Endothelial cell (in vitro differentiated cells): ENCODE data around the gene PHYH. TPM values are rescaled to one million over a fixed set of nuclear protein-coding genes. Genes with fewer than 3 reads are reported as not detected.
"Not testable (repeated sequence)": the region's sequence is repeated elsewhere in the genome, so short reads cannot be mapped to it uniquely, and the experiment has no call there.

ENCODE experiments used
- DNase-seq: peaks from one replicate; pipeline ENCODE4 v3.0.0; 2021; ENCODE audit warnings: low spot score
- H3K27ac Mint-ChIP-seq: one replicate; pipeline ENCODE4 v1.8.0; 2021; ENCODE audit warnings: mixed read lengths, inconsistent platforms; ENCODE audit not compliant: unreplicated experiment
- H3K27me3 Mint-ChIP-seq: one replicate; pipeline ENCODE4 v1.8.0; 2021; ENCODE audit warnings: mild to moderate bottlenecking, moderate library complexity, mixed read lengths, inconsistent platforms; ENCODE audit not compliant: unreplicated experiment
- H3K36me3 Mint-ChIP-seq: one replicate; pipeline ENCODE4 v1.8.0; 2021; ENCODE audit warnings: mild to moderate bottlenecking, low read depth, mixed read lengths, inconsistent platforms; ENCODE audit not compliant: unreplicated experiment
- H3K4me1 Mint-ChIP-seq: one replicate; pipeline ENCODE4 v1.8.0; 2021; ENCODE audit warnings: mild to moderate bottlenecking, mixed read lengths, inconsistent platforms; ENCODE audit not compliant: unreplicated experiment
- H3K4me3 Mint-ChIP-seq: one replicate; pipeline ENCODE4 v1.8.0; 2021; ENCODE audit warnings: mild to moderate bottlenecking, mixed read lengths, inconsistent platforms; ENCODE audit not compliant: unreplicated experiment
- H3K9me3 Mint-ChIP-seq: one replicate; pipeline ENCODE4 v1.8.0; 2021; ENCODE audit warnings: mixed read lengths, inconsistent platforms; ENCODE audit not compliant: unreplicated experiment
- total RNA-seq: library from RNA; stranded (reverse); fragmentation: NEBNext Ultra II Directional; extraction: Animal tissue kit (Norgen Biotek cat#: 25700); gene quantifications from one replicate; pipeline ENCODE4 v1.2.1, GENCODE V29; 2021; ENCODE audit not compliant: unreplicated experiment
- TF ChIP-seq, protein P1 (sequence below): fragments of 200-600 bp; sonication (generic); IDR thresholded peaks from one replicate; pipeline ENCODE4 v1.5.0; 2021; ENCODE audit warnings: antibody characterized with exemption; ENCODE audit not compliant: unreplicated experiment

Gene PHYH
- total RNA-seq, 1 donor from 2014 or later, result 10.2 TPM

DNA sequence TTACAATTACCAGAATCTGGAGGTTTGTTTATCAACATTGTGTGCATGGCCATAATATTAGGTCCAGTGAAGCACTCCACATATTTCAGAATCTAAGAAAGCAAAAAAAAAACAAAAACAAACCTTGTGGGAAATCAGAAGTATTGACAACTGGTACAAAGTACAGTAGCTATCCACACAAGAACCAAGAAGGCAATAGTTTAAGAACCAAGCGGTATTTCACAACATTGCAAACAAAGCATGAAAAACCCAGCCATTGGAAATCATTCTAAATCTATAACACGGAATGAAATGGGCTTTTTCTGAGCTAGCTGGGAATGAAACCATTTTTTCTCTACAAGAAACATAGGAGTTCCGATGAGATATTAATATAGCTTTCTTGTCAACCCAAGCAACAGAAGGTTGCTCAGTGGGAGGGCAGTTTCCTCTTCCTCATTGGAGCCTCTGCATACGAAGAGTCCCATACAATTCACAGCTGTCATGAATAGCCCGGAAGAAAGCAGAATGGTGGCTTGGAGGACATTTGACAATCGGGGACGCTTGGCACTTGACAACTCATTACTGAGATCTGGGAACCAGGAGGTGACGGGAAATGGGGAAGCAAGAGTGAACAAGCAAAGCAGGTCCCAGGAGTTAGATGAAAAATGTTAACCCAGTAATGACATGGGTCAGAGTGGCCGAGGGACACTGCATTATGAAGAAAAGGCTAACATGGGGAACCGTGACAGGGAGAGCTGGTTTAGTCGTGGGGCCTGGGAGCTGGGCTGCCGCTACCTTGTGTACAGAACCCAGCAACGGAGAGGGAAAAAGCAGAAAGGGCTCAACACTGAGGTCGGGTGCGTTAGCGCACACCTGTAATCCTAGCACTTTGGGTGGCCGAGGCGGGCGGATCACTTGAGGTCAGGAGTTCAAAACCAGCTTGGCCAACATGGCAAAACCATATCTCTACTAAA lies 7.8 kb downstream of the PHYH start:
- peaks cover 4% of the 10 kb centered on the region for H3K9me3 Mint-ChIP-seq
- DNase-seq, result no peak
- peaks cover 1% of the 10 kb centered on the region for H3K27me3 Mint-ChIP-seq
- peaks cover 4% of the 10 kb centered on the region for H3K36me3 Mint-ChIP-seq
- H3K4me1 Mint-ChIP-seq, result no peaks in the 10 kb centered on the region
- no peak overlapping the region for H3K4me3 Mint-ChIP-seq
- H3K27ac Mint-ChIP-seq, result no peak overlapping the region
- TF ChIP-seq, protein P1, sequence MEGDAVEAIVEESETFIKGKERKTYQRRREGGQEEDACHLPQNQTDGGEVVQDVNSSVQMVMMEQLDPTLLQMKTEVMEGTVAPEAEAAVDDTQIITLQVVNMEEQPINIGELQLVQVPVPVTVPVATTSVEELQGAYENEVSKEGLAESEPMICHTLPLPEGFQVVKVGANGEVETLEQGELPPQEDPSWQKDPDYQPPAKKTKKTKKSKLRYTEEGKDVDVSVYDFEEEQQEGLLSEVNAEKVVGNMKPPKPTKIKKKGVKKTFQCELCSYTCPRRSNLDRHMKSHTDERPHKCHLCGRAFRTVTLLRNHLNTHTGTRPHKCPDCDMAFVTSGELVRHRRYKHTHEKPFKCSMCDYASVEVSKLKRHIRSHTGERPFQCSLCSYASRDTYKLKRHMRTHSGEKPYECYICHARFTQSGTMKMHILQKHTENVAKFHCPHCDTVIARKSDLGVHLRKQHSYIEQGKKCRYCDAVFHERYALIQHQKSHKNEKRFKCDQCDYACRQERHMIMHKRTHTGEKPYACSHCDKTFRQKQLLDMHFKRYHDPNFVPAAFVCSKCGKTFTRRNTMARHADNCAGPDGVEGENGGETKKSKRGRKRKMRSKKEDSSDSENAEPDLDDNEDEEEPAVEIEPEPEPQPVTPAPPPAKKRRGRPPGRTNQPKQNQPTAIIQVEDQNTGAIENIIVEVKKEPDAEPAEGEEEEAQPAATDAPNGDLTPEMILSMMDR, result no peak

DNA sequence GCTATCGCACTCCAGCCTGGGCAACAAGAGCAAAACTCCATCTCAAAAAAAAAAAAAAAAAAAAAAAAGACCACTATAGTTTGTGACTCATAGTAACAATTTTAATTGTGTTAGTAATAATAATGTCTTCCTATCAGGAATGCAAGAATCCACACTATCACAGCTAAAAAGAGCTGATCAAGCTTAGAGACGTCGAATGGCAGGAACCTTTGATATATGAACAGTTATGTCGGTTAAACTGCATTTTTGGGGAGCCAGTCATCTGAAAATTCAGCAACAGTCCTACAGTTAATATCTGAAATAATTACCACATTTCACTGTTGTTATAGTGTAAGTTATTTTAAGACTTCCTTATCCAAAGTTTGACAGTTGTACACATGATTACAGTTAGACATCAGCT lies 8.8 kb downstream of the PHYH start:
- H3K4me1 Mint-ChIP-seq, result no peaks in the 10 kb centered on the region
- TF ChIP-seq, protein P1, result no peak
- H3K4me3 Mint-ChIP-seq, result no peak overlapping the region

DNA sequence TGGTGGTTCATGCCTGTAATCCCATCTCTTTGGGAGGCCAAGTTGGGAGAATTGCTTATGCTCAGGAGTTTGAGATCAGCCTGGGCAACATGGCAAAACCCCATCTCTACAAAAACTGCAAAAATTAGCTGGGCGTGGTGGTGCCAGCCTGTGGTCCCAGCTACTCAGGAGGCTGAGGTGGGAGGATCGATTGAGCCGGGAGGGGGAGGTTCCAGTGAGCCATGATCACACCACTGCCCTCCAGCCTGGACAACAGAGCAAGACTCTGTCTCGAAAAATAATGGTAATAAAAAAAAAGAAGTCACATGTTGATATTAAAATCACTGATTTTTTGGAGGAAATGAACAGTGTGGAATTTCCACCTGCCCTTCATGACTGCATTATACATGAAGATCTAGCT lies 15.8 kb downstream of the PHYH start:
- Mint-ChIP-seq H3K36me3 (peaks cover 4% of the 10 kb centered on the region), H3K4me1 (peaks cover 2% of the 10 kb centered on the region), H3K9me3 (peaks cover 4% of the 10 kb centered on the region), H3K27ac (no peak overlapping the region), H3K27me3 (peaks cover 2% of the 10 kb centered on the region), H3K4me3 (no peak overlapping the region)
- DNase-seq, result no peak
- TF ChIP-seq, protein P1, result no peak

More for the DNA sequence above, 8.8 kb downstream of the PHYH start:
- no peak overlapping the region for H3K27ac Mint-ChIP-seq
- peaks cover 4% of the 10 kb centered on the region for H3K9me3 Mint-ChIP-seq
- peaks cover 4% of the 10 kb centered on the region for H3K36me3 Mint-ChIP-seq
- no peak for DNase-seq
- H3K27me3 Mint-ChIP-seq, result peaks cover 1% of the 10 kb centered on the region

DNA sequence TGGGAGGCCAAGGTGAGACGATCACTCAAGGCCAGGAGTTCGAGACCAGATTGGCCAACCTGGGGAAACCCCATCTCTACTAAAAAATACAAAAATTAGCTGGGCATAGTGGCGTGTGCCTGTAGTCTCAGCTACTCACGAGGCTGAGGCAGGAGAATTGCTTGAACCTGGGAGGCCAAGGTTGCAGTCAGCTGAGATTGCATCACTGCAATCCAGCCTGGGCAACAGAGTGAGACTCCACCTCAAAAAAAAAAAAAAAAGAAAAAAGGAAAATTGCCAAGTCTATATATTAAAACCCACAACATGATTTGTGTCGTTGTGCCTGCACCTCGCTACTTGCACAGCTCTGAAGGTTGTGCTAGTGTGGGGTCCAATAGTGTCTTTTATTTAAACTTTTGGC lies 17.5 kb downstream of the PHYH start:
- not testable (repeated sequence) for H3K9me3 Mint-ChIP-seq

DNA sequence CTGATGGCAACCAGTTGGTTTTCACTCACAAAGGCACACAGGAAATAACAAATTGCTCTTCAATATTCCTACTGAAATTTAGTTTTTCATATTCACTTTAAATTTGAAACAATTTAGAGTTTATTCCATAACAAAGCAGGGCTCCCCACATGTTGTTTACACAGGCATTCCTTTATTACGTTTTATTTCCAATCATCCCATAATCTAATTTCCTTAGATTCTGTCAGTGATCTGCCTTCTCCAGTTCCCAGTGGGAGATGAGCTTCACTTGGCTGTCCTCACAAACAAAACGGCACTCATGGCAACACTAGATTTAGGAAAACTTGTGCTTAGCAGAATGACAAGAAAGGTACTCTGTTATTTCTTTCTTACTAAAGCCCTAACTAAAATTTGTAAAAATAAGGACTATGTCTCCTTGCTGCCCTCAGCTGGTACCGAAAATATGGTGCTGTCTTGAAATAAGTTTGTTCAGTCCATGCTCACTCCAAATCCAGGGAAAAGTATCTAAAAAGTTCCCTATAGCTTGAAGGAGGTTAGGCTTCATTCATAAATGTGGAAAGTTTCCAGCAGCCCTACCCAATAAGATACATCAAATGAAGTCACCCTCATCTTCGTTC lies 23.0 kb downstream of the PHYH start:
- H3K4me1 Mint-ChIP-seq, result peaks cover 10% of the 10 kb centered on the region
- peak overlapping the region; percentile 39 for H3K27ac Mint-ChIP-seq
- H3K36me3 Mint-ChIP-seq, result no peaks in the 10 kb centered on the region
- H3K9me3 Mint-ChIP-seq, result no peaks in the 10 kb centered on the region
- TF ChIP-seq, protein P1, result no peak
- no peak overlapping the region for H3K4me3 Mint-ChIP-seq
- DNase-seq, result no peak
- no peaks in the 10 kb centered on the region for H3K27me3 Mint-ChIP-seq

More for the DNA sequence above, 17.5 kb downstream of the PHYH start:
- not testable (repeated sequence) for H3K36me3 Mint-ChIP-seq, DNase-seq, H3K4me3 Mint-ChIP-seq, H3K4me1 Mint-ChIP-seq, H3K27me3 Mint-ChIP-seq, H3K27ac Mint-ChIP-seq

DNA sequence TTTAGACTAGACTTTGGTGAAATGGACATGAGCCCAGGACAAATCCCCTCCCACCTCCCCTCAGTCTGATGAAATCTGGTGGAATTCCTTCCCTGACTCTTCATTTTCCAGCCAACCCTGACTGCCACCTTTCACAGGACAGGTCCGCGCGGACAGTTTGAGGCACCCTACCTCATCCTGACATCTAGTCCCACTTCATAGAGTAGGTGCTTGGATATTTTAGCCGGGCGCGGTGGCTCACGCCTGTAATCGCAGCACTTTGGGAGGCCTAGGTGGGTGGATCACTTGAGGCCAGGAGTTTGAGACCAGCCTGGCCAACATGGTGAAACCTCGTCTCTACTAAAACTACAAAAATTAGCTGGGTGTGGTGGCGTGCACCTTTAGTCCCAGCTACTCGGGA lies 23.7 kb downstream of the PHYH start:
- not testable (repeated sequence) for H3K27me3 Mint-ChIP-seq, DNase-seq, H3K4me3 Mint-ChIP-seq, H3K27ac Mint-ChIP-seq, H3K9me3 Mint-ChIP-seq, H3K36me3 Mint-ChIP-seq
- peaks cover 15% of the 10 kb centered on the region for H3K4me1 Mint-ChIP-seq
